ENCODE results near the gene XRCC5. TPM values are rescaled to one million over a fixed set of nuclear protein-coding genes. Genes with fewer than 3 reads are reported as not detected.

XRCC5 gene
- total RNA-seq, 1 experiment from 2014 or later: 618 TPM

DNA sequence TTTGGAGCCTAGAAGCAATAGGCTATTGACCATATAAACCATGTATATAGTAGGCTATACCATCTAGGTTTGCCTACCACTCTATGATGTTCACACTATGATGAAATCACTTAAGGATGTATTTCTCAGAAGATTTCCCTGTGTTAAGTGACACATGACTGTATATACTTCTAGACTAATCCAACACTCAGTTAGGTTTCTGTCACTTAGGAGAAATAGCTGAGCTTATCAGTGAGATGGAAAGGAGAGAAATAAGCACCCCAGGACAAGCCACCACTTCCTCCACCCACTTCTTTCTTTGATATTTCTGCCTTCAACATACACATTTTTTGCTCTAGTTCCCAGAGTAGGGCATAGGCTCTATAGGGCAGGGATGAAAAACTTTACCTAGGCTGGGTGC is 35.4 kb upstream of the XRCC5 start:
- no peak overlapping the region; a peak in 1 of 7 replicates for H3K27ac Mint-ChIP-seq

More for the DNA sequence above, 35.4 kb upstream of the XRCC5 start:
- Histone ChIP-seq H3K27me3 (ENCODE audit: insufficient read depth, low read length) (no peaks in the 10 kb centered on the region), H2BK12ac (ENCODE audit: insufficient read length, low read depth, low read length) (no peak overlapping the region), H4K91ac (ENCODE audit: insufficient read length, low read depth, low read length) (no peak overlapping the region), H3K79me1 (ENCODE audit: insufficient read depth, low read depth, low read length, poor library complexity, severe bottlenecking) (no peaks in the 10 kb centered on the region), H4K8ac (replicated peaks; ENCODE audit: insufficient read length, low read depth, low read length) (no peak overlapping the region), H3T11ph (ENCODE audit: low read length) (no peak overlapping the region), H3K79me2 (ENCODE audit: insufficient read depth, low read length) (no peaks in the 10 kb centered on the region), H4K5ac (ENCODE audit: insufficient read length, low read depth, low read length) (no peak overlapping the region), H2BK5ac (ENCODE audit: insufficient read length, low read length) (no peak overlapping the region), H3K23me2 (ENCODE audit: insufficient read length, low read depth, low read length, poor library complexity, severe bottlenecking) (no peaks in the 10 kb centered on the region), H3K9ac (ENCODE audit: extremely low read depth, insufficient read length, low read length) (no peak overlapping the region), H2BK20ac (ENCODE audit: low read depth, low read length, poor library complexity, severe bottlenecking) (no peak overlapping the region), H3K9me3 (ENCODE audit: control insufficient read depth, low read depth, low read length) (no peaks in the 10 kb centered on the region), H2AK5ac (ENCODE audit: insufficient read length, low read length) (no peak overlapping the region), H3K14ac (ENCODE audit: insufficient read depth, low read length) (no peak overlapping the region), H3K23ac (ENCODE audit: insufficient read length, low read depth, low read length) (no peak overlapping the region), H3K27ac (ENCODE audit: insufficient read length, low read depth, low read length) (no peak overlapping the region), H3K4ac (ENCODE audit: low read depth, low read length) (no peak overlapping the region), H4K20me1 (ENCODE audit: control insufficient read depth, insufficient read depth, insufficient read length) (no peaks in the 10 kb centered on the region), H2BK120ac (ENCODE audit: low read depth, low read length, poor library complexity, severe bottlenecking) (no peak overlapping the region), H3K4me2 (ENCODE audit: insufficient read depth, insufficient read length, low read length) (no peak overlapping the region), H3K4me1 (ENCODE audit: insufficient read depth, low read length) (no peaks in the 10 kb centered on the region), H2AFZ (ENCODE audit: low read length) (no peak overlapping the region), H3K56ac (ENCODE audit: insufficient read length, low read depth, low read length) (no peak overlapping the region), H3K18ac (ENCODE audit: insufficient read length, low read depth, low read length) (no peak overlapping the region), H2BK15ac (ENCODE audit: low read depth, low read length) (no peak overlapping the region)
- DNase-seq: no peak
- Mint-ChIP-seq H3K9me3 (no peaks in the 10 kb centered on the region), H3K27me3 (ENCODE audit: low read depth) (no peaks in the 10 kb centered on the region), H3K4me3 (no peak overlapping the region), H3K4me1 (no peaks in the 10 kb centered on the region), H3K36me3 (ENCODE audit: insufficient read depth in 1 of 3, low read depth in 3 of 3) (peaks cover 0 to 8% (median 0%) of the 10 kb centered on the region in 3 experiments; a peak in 4 of 7 replicates)
- TF ChIP-seq, protein P1, sequence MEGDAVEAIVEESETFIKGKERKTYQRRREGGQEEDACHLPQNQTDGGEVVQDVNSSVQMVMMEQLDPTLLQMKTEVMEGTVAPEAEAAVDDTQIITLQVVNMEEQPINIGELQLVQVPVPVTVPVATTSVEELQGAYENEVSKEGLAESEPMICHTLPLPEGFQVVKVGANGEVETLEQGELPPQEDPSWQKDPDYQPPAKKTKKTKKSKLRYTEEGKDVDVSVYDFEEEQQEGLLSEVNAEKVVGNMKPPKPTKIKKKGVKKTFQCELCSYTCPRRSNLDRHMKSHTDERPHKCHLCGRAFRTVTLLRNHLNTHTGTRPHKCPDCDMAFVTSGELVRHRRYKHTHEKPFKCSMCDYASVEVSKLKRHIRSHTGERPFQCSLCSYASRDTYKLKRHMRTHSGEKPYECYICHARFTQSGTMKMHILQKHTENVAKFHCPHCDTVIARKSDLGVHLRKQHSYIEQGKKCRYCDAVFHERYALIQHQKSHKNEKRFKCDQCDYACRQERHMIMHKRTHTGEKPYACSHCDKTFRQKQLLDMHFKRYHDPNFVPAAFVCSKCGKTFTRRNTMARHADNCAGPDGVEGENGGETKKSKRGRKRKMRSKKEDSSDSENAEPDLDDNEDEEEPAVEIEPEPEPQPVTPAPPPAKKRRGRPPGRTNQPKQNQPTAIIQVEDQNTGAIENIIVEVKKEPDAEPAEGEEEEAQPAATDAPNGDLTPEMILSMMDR (conservative IDR thresholded peaks at IDR 0.05): no peak
